Activated CD8-positive, alpha-beta memory T cell treated with anti-CD3 and anti-CD28 coated beads for 48 hours (primary cell): ENCODE measurements around the gene TBL3.
A peak's percentile ranks its signal among the peaks of the same experiment; 100 is the strongest.
"Not testable (repeated sequence)": the region's sequence is repeated elsewhere in the genome, so short reads cannot be mapped to it uniquely, and the experiment has no call there.

Experiments used
- DNase-seq, 3 experiments: peaks; one replicate each; pipeline ENCODE4 v3.0.0-alpha.2; 2020; ENCODE audit warnings: low read depth in 2 of 3, low spot score in 2 of 3

Gene TBL3

DNA sequence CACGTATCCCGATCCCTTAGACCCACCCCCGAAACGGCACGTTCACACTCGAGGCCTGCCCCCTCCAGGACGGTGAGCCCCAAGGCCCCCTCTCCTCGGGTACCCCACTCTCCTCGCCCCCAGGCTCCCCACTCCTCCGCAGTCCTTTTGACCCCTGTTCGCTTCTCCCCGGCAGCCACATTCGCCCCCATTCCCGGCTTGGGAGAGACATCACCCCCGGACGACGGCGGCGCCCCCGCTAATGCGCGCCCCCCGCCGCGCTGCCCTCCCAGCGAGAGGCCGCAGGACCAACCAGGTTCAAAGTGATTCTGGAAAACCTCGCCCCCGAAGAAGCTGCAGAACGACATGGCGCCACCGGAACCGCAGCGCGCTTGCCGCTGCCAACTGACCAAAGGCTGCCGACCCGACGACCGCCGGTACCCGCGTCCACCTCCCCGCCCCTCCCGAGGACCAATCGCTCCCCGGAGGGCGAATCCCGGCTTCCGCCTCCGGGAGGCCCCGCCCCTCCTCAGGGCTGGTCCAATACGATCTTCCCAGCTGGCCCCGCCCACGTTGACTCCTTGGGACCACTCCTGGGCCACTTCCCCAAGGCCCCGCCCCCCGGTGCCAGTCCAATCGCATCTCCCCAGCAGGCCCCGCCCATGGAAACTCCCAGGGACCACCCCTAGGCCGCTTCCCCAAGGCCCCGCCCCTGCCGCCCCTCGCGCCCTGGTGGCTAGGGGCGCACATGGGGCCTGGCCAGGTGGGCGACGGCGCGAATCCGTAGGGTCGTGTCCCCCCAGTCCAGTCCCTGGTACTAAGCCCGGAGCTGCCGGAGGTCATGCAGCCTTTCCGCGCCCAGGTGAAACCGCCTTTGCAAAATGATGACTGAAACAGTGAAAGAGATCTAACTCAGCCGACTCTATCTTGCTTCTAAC, 28.8 kb upstream of the TBL3 start, which contains the start of gene MSRB1:
MSRB1 (minus strand) TSS at position 390 of the 917 bp plus-strand sequence; CDS start at position 347, 43 bp downstream.
- DNase-seq = peak; percentile 90 to 97 (median 97)

- no peak for DNase-seq
Measured at GRCh38 chr16:1944612-1945199, 27.1 kb upstream of the TBL3 start.

GRCh38 chr16:1945559-1946391, 26.1 kb upstream of the TBL3 start:
- DNase-seq = no peak

GRCh38 chr16:1946495-1947368, 25.1 kb upstream of the TBL3 start:
- DNase-seq = no peak

- DNase-seq = no peak
Measured at GRCh38 chr16:1947369-1947670, 24.5 kb upstream of the TBL3 start.

DNA sequence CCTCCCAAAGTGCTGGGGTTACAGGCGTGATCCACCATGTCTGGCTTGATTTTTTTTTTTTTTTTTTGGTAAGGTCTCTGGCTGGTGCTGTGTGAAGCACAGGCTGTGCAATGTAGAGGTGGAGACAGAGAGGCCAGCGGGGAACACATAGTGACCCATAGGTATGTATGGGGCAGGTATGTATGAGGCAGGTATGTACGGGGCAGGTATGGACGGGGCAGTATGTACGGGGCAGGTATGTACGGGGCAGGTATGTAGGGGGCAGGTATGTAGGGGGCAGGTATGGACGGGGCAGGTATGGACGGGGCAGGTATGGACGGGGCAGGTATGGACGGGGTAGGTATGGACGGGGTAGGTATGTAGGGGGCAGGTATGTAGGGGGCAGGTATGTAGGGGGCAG, 22.3 kb upstream of the TBL3 start:
- DNase-seq = no peak

GRCh38 chr16:1950047-1950446, 21.8 kb upstream of the TBL3 start:
- no peak for DNase-seq

- DNase-seq = no peak
Measured at GRCh38 chr16:1950559-1950958, 21.3 kb upstream of the TBL3 start.

DNA sequence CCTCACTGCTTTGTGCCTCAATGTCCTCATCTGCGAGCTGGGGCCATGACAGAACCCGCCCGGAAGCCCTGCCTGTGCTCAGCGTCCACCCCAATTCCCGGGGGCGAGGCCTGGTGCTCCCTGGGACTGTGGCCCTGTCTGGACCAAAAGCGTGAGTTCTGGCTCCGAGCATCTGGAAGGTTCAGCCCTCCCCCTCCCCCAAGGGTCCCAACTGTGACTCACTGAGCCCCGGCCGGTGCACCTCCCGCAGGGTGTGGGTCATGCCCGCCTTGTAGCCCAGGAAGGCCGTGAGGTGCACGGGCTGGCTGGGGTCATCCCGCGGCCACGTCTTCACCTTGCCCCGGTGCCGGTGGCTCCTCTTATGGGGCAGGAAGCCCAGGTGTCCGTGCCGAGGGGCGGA, 18.1 kb upstream of the TBL3 start:
- no peak for DNase-seq

DNA sequence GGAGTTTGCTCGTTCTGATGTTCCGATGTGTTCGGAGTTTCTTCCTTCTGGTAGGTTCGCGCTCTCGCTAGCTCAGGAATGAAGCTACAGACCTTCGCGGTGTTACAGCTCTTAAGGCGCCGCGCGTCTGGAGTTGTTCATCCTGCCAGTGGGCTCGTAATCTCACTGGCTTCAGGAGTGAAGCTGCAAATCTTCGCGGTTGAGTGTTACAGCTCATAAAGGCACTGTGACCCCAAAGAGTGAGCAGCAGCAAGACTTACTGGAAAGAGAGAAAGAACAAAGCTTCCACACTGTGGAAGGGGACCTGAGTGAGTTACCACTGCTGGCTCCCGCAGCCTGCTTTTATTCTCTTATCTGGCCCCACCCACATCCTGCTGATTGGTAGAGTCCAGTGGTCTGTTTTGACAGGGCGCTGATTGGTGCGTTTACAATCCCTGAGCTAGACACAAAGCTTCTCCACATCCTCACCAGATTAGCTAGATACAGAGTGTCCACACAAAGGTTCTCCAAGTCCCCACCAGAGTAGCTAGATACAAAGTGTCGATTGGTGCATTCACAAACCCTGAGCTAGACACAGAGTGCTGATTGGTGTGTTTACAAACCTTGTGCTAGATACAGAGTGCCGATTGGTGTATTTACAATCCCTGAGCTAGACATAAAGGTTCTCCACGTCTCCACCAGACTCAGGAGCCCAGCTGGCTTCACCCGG, 14.3 kb upstream of the TBL3 start:
- DNase-seq = not testable (repeated sequence)

GRCh38 chr16:1958143-1958491, 13.7 kb upstream of the TBL3 start:
- DNase-seq = not testable (repeated sequence)

- DNase-seq = no peak
Measured at GRCh38 chr16:1958715-1959268, 13.1 kb upstream of the TBL3 start.

- DNase-seq = peak; percentile 76 to 81 (median 81)
Measured at GRCh38 chr16:1959269-1960039, 12.4 kb upstream of the TBL3 start, which contains the start of gene NDUFB10. Gene NDUFB10, plus strand, starts transcription at chr16:1959538. Its CDS starts 87 bp downstream, at chr16:1959625.

- DNase-seq = no peak
Measured at GRCh38 chr16:1960665-1961630, 10.9 kb upstream of the TBL3 start.

GRCh38 chr16:1961651-1962067, 10.2 kb upstream of the TBL3 start:
- DNase-seq = no peak

- not testable (repeated sequence) for DNase-seq
Measured at GRCh38 chr16:1962161-1963153, 9.4 kb upstream of the TBL3 start.
